ENCODE data around the gene IMMT.

The IMMT gene

GRCh38 chr2:86195055-86195807 lies at the start of gene IMMT:
Gene IMMT, minus strand, starts transcription at chr2:86195462. Its CDS starts 80 bp downstream, at chr2:86195382.
- TF ChIP-seq GATA3 (IDR thresholded peaks at IDR 0.05; ENCODE audit: low read depth, low read length) = no peak
- no peak for TF ChIP-seq GATA2 (IDR thresholded peaks at IDR 0.05; ENCODE audit: low read depth, low read length)

DNA sequence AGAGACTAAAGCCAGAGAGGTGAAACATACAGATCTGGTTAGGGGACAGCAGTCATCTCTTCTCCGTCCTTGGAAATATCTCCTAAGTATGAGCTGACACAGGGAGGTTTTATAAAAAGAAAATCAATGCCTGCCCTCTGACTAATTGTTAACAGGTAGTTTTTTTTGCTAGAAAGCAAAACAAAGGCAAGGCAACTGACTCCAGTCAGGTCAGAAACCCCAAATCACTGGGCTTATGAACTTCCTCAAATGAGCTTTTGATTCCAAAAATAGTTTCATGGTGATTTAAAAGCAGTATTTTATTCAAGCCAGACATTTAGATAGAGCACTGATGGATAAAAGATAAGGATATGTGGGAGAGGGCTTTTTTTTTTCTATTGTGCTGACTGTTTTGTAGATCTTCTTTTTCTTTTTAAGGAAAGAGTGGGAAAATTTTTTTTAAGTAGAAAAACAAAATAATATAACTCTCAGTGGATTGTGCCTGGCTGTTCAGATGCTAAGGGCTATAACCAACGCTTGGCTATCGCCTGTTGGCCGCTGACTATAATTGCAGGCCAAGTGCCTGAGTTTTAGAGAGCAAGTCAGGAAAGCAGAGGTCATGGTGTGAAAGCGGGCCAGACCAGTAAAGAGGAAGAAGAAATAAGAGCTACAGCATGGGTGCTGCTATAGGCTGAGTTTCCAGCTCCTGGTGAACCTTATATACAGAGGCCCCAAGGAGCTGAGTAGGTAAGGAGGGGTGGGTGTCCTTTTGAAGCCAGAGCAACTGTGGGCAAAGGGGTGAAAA lies 48.9 kb upstream of the IMMT start:
- TF ChIP-seq GATA3 (IDR thresholded peaks at IDR 0.05; ENCODE audit: low read depth, low read length) = no peak
- no peak for TF ChIP-seq GATA2 (IDR thresholded peaks at IDR 0.05; ENCODE audit: low read depth, low read length)

DNA sequence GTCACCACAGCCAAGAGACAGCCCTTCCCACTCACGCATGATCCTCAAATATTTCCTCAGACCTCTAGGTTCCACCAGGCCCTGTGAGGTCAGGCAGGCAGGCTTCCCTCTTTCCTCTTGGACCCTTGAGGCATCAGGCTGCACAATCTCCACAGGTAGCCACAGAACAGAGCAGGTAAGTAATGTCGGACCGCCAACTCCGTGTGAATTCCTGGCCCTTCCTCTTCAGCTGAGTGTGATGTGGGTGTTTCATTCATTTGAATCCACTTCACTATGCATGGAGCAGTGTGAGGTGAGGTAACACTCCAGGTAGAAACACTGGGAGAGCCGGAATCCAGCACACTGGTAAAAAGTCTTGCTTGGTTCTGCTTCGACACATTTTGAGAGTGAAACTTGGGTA lies 48.0 kb upstream of the IMMT start:
- TF ChIP-seq GATA2 (IDR thresholded peaks at IDR 0.05; ENCODE audit: low read depth, low read length) = no peak
- TF ChIP-seq GATA3 (IDR thresholded peaks at IDR 0.05; ENCODE audit: low read depth, low read length) = no peak

DNA sequence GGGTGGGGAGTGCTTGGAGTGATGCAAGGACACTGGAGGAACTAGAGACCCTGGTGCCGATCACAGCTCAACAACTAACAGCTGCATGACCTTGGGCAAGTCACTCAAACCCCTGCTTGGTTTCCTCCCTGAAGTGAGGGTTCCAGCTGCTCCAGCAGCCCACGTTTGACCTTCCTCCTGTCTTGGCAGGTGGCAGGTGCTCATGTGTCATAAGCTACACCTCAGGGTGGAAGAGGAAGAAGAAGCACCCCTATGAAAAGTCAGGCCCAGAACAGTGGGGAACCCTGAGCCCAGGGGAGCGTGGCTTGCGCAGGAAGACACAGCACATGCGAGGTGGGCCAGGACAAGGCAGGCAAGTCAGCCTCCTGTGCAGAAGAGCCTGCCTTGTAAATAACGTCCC lies 46.3 kb upstream of the IMMT start:
- TF ChIP-seq GATA3 (IDR thresholded peaks at IDR 0.05; ENCODE audit: low read depth, low read length) (no peak), GATA2 (IDR thresholded peaks at IDR 0.05; ENCODE audit: low read depth, low read length) (no peak)

- no peak for TF ChIP-seq GATA3 (IDR thresholded peaks at IDR 0.05; ENCODE audit: low read depth, low read length)
- TF ChIP-seq GATA2 (IDR thresholded peaks at IDR 0.05; ENCODE audit: low read depth, low read length) = no peak
Measured at GRCh38 chr2:86240251-86240650, 45.0 kb upstream of the IMMT start.

DNA sequence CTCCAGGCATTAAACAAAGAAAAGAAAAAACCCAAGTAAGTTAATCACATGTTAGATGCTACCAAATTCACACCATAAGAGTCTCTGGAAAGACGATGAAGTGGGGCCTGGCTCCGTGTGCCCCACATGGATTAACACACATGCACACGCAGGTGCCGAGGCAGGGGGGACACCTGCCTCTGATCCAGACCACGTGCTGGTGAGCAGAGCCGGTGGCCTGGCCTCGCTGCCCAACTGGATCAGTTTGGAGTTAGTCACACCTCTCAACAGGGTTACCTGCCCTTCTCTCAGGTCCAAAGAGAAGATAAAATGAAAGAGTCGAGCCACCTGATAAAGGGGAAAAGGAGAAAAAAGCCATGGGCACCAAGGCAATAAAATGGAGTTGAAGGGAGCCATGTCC lies 44.5 kb upstream of the IMMT start:
- TF ChIP-seq GATA2 (IDR thresholded peaks at IDR 0.05; ENCODE audit: low read depth, low read length) (no peak), GATA3 (IDR thresholded peaks at IDR 0.05; ENCODE audit: low read depth, low read length) (no peak)

DNA sequence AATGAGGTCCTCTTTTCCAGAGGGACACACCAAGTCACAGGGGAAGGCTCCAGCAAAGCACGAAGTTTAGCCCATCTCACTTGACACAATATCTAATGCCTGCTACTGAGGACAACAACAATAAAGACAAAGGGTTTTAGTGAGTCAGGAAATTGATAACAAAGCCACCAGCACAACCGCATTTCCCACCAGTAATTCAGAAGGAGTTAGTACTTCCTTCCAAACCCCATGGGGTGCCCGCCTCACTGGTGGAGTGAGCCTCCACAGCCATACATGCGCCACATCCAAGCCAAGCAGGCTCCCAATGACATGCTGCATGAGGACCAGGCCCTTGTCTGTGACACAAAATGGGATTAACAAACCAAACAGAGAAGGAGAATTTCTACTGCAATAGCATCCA lies 44.1 kb upstream of the IMMT start:
- TF ChIP-seq GATA3 (IDR thresholded peaks at IDR 0.05; ENCODE audit: low read depth, low read length) = no peak
- no peak for TF ChIP-seq GATA2 (IDR thresholded peaks at IDR 0.05; ENCODE audit: low read depth, low read length)

- TF ChIP-seq GATA2 (IDR thresholded peaks at IDR 0.05; ENCODE audit: low read depth, low read length) (no peak), GATA3 (IDR thresholded peaks at IDR 0.05; ENCODE audit: low read depth, low read length) (no peak)
Measured at GRCh38 chr2:86238354-86238753, 43.1 kb upstream of the IMMT start.

GRCh38 chr2:86237172-86237571 lies 41.9 kb upstream of the IMMT start:
- TF ChIP-seq GATA2 (IDR thresholded peaks at IDR 0.05; ENCODE audit: low read depth, low read length) (no peak), GATA3 (IDR thresholded peaks at IDR 0.05; ENCODE audit: low read depth, low read length) (no peak)

GRCh38 chr2:86235196-86235980 lies 40.1 kb upstream of the IMMT start:
- TF ChIP-seq GATA3 (IDR thresholded peaks at IDR 0.05; ENCODE audit: low read depth, low read length) (no peak), GATA2 (IDR thresholded peaks at IDR 0.05; ENCODE audit: low read depth, low read length) (no peak)

DNA sequence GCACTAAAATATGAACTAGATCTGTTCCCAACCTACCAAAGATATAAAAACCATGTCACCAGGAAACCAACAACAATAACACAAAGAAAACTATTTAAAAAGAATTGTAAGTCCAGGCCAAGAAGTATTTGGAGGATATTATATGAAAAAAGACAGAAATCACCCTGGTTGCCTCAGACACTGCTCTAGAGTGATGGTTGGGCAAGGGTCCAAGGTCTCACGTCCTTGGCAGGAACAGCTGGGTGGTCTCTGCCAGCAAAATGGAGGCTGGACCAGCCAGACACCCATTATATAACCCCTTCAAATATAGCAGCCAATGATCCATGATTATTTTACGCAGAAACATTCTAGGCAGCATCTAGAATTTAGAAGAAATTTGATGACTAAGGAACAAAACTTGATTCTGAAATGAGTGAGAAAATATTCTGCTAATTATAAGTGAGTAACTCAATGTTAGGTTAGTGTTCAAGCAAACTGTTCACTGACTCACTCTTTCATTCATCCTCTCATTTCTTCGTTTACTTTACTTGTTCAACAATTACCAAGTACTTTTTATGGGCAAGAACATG lies 39.4 kb upstream of the IMMT start:
- no peak for TF ChIP-seq GATA2 (IDR thresholded peaks at IDR 0.05; ENCODE audit: low read depth, low read length)
- no peak for TF ChIP-seq GATA3 (IDR thresholded peaks at IDR 0.05; ENCODE audit: low read depth, low read length)

DNA sequence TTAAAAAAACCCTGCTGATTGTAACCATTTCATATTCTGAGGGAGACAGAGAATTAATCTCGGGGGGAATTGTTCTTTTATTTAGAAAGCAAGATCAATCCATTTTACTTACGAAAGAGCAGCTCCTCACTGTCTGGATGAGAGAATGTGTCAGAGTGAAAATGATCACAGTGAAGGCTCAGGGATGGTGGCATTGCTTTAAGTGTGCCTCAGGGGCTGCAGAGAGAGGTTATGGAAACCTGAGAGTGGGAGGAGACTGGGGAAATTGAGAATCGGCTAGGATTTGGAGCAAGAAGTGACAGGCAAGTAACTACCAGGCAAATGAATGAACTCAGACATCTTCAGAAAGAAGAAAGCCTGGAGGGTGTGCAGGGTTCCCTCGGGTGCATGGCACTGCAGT lies 38.2 kb upstream of the IMMT start:
- TF ChIP-seq GATA3 (IDR thresholded peaks at IDR 0.05; ENCODE audit: low read depth, low read length) (no peak), GATA2 (IDR thresholded peaks at IDR 0.05; ENCODE audit: low read depth, low read length) (no peak)

GRCh38 chr2:86232910-86233309 lies 37.6 kb upstream of the IMMT start:
- TF ChIP-seq GATA2 (IDR thresholded peaks at IDR 0.05; ENCODE audit: low read depth, low read length) (no peak), GATA3 (IDR thresholded peaks at IDR 0.05; ENCODE audit: low read depth, low read length) (no peak)

DNA sequence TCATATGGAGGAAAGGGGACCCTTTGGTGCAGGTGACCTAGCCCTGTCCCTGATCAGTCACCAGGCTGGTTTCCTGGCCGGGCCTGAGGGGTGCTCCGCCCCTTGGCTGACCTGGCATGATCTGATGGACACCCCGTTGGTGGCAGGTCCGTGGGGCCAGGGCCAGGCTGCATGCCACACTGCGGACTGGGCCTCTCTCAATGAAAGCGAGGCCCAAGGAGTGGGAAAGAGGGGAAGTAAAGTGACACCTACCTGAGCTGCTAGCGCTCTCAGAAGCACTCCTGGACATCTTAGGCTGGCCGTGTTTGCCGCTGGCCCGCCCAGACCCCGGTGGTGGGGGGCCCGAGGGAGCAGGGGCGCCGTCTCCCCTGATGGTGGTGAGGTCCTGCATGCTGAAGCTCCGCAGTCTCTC lies 37.1 kb upstream of the IMMT start:
- TF ChIP-seq GATA3 (IDR thresholded peaks at IDR 0.05; ENCODE audit: low read depth, low read length) (no peak), GATA2 (IDR thresholded peaks at IDR 0.05; ENCODE audit: low read depth, low read length) (no peak)

All from SH-SY5Y (cell line).